Prostate gland (tissue), 2 donors: Measurements from ENCODE around the gene MOB1A. TPM values are rescaled to one million over a fixed set of nuclear protein-coding genes. Genes with fewer than 3 reads are reported as not detected.

ENCODE experiments used
- DNase-seq: peaks from one replicate; pipeline ENCODE4 v3.0.0-alpha.2; 2019; ENCODE audit warnings: low spot score
- H3K27ac ChIP-seq, 2 donors: fragments of 200-600 bp; sonication (generic); 2 replicates each; pipeline ENCODE4 v1.5.1; 2017 to 2019
- H3K27me3 ChIP-seq: fragments of 200-600 bp; sonication (generic); replicated peaks from 2 replicates; pipeline ENCODE4 v1.5.1; 2019; ENCODE audit not compliant: insufficient read depth
- H3K36me3 ChIP-seq, 2 donors: fragments of 200-600 bp; sonication (generic); 1 replicate in 1 of 2; 2 replicates in 1 of 2; pipeline versions ENCODE4 v1.5.1 to v1.8.1; 2017 to 2019
- H3K4me1 ChIP-seq: fragments of 200-600 bp; sonication (generic); replicated peaks from 2 replicates; pipeline ENCODE4 v1.5.1; 2019
- H3K4me3 ChIP-seq, 2 donors: fragments of 200-600 bp; sonication (generic); 2 replicates each; pipeline ENCODE4 v1.5.1; 2017 to 2019
- H3K9me3 ChIP-seq: fragments of 200-600 bp; sonication (generic); 2 replicates; pipeline ENCODE4 v1.5.1; 2017
- POLR2A ChIP-seq: fragments of 450-650 bp; IDR thresholded peaks from one replicate; pipeline ENCODE4 v1.6.1; 2016; ENCODE audit warnings: antibody characterized with exemption, mild to moderate bottlenecking
- POLR2AphosphoS5 ChIP-seq: sonication (generic); formaldehyde crosslinking; IDR thresholded peaks from one replicate; pipeline ENCODE4 v1.6.1; 2017; ENCODE audit warnings: antibody characterized with exemption
- WGBS: methylation state at CpG from one replicate; pipeline ENCODE4 v1.1.5; 2018; 5-methylcytosine and 5-hydroxymethylcytosine counted together
- intact Hi-C: fragments of 100-400 bp; cut with DNase I; formaldehyde crosslinking; loops from one replicate; pipeline ENCODE4 v1.14.2; 2022
- total RNA-seq, 2 donors: library from RNA; depleted of rRNA; stranded (reverse); fragments of >200 nt; gene quantifications; one replicate each; pipeline ENCODE4 v1.1.0, GENCODE V29; 2016
- TF ChIP-seq, protein P1 (sequence below), 4 experiments: fragments of 200-600 bp in 2 of 4; fragments of 450-650 bp in 2 of 4; sonication (generic) in 2 of 4; IDR thresholded peaks; 1 replicate in 3 of 4; 2 replicates in 1 of 4; pipeline ENCODE4 v1.5.1; 2016 to 2019; ENCODE audit warnings: antibody characterized with exemption in 4 of 4, mild to moderate bottlenecking in 2 of 4, moderate library complexity in 2 of 4

The MOB1A gene
- total RNA-seq, 2 donors from 2014 or later = 71.3 to 72.0 TPM

DNA sequence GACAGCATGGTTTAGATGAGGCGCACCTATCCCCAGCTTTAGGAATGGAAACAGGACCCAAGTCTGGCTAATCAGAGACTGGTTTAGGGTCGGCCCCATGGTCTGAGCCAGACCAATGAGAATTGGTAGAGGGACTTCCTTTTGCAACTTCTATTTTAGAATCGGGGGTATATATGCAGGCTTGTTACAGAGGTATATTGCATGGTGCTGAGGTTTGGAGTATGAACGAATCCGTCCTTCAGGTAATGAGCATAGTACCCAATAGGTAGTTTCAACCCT is 29.5 kb downstream of the MOB1A start:
- no peaks in the 10 kb centered on the region for H3K9me3 ChIP-seq
- no peak for DNase-seq
- H3K27me3 ChIP-seq = no peaks in the 10 kb centered on the region
- no peak overlapping the region for H3K27ac ChIP-seq
- no peak for TF ChIP-seq POLR2AphosphoS5
- no peak for TF ChIP-seq POLR2A
- TF ChIP-seq, protein P1, sequence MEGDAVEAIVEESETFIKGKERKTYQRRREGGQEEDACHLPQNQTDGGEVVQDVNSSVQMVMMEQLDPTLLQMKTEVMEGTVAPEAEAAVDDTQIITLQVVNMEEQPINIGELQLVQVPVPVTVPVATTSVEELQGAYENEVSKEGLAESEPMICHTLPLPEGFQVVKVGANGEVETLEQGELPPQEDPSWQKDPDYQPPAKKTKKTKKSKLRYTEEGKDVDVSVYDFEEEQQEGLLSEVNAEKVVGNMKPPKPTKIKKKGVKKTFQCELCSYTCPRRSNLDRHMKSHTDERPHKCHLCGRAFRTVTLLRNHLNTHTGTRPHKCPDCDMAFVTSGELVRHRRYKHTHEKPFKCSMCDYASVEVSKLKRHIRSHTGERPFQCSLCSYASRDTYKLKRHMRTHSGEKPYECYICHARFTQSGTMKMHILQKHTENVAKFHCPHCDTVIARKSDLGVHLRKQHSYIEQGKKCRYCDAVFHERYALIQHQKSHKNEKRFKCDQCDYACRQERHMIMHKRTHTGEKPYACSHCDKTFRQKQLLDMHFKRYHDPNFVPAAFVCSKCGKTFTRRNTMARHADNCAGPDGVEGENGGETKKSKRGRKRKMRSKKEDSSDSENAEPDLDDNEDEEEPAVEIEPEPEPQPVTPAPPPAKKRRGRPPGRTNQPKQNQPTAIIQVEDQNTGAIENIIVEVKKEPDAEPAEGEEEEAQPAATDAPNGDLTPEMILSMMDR (IDR thresholded peaks at IDR 0.05) = no peak
- intact Hi-C loops = loop anchor here (10.0 kb wide), 2 partner anchors 106 to 186 kb away; no protein-coding TSS in a partner anchor
- WGBS = 89% methylated on average over 5 of the region's 5 CpGs
- H3K36me3 ChIP-seq = no peaks in the 10 kb centered on the region
- H3K4me3 ChIP-seq = no peak overlapping the region
- no peaks in the 10 kb centered on the region for H3K4me1 ChIP-seq

DNA sequence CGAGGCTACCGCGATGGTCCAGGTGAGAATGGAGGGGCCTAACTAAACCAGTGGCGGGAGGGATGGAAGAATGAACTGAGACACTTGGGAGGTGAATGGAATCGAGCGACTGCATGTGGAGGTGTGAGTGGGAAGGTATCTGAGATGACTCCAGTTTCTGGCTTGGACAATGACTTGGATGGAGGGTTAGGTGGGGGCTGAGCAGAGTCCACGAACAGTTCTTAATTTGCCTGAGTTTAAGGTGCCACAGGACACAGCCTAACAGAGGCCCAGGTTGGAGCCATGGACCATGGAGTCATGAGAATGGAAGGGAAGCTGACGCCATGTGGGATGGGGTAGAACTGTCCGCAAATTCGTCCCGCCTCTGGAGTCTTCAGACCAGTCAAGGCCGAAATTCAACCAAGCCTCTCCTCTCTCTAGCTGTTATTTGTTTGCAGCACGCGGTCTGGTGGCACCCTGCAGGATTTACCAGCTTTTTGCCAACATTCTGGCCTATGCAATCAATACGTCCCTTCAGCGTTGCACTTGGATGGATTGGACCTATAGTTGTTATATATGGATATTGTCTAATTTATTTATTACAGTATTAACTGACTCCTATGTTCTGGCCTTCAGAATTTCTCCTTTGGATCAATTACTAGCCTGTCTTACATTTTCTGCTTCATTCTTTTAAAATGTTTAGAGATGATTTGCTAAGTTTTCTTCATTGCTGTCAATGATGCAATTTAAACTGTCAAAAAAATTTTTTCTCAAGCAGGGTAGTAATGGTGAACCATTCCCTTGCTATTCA is 30.0 kb downstream of the MOB1A start:
- Histone ChIP-seq H3K27ac (peak overlapping the region; percentile 55 to 78), H3K4me1 (no peaks in the 10 kb centered on the region), H3K4me3 (peak overlapping the region; percentile 64 to 70), H3K36me3 (no peaks in the 10 kb centered on the region), H3K9me3 (no peaks in the 10 kb centered on the region), H3K27me3 (no peaks in the 10 kb centered on the region)
- intact Hi-C loops = loop anchor here (10.0 kb wide), 2 partner anchors 106 to 186 kb away; no protein-coding TSS in a partner anchor
- no peak for DNase-seq
- TF ChIP-seq POLR2AphosphoS5 (no peak), POLR2A (no peak)
- TF ChIP-seq, protein P1 (IDR thresholded peaks at IDR 0.05) = no peak
- WGBS = 54% methylated on average over 16 of the region's 16 CpGs

DNA sequence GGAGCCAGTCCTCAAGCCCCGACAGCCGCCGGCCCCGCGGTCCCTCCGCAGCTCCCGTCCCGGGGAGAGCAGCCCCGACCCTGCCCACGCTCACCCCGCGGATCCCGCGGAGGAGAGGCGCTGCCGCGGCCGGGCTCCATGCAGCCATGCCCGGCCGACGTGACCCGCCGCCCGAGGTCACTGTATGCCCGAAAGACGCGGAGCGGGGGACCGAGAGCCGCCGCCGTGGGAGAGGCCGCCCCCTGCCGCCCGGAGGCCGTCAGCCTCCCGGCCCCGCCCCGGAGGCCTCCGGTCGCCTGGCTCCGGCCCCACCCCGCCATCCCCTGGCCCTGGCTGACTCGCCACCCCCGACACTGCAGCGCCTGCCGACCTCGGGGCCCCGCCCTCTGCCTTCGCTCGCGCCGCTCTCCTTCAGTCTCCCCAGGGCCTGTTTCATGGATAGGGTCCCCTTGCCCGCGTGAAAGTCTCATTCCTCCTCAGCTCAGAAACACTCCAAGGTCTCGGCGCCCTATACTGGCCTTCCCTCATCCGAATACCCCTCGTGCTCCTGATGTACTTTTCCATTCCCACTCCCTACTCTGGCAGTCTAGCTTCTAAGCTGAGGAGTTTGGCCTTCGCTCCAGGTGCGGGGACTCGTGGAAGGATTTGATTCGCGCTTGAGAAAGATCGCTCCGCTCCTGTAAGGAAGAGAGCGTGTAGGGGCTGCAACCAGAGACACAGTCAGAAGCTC is 30.8 kb downstream of the MOB1A start, which contains the start of gene BOLA3:
Gene BOLA3, minus strand, starts transcription at position 186 of the 730 bp plus-strand sequence. Its CDS starts 38 bp downstream, at position 148.
- Histone ChIP-seq H3K27ac (peak within 1 kb of the TSS; percentile 55 to 78), H3K9me3 (no peaks in the 10 kb centered on the region), H3K4me3 (peak within 1 kb of the TSS; percentile 64 to 70), H3K27me3 (no peaks in the 10 kb centered on the region), H3K36me3 (no peaks in the 10 kb centered on the region), H3K4me1 (no peaks in the 10 kb centered on the region)
- no peak for TF ChIP-seq POLR2AphosphoS5
- TF ChIP-seq, protein P1 (IDR thresholded peaks at IDR 0.05) = peak; percentile 45 to 81 (median 76)
- intact Hi-C loops = loop anchor here (10.0 kb wide), 2 partner anchors 107 to 187 kb away; no protein-coding TSS in a partner anchor
- peak; percentile 76 for DNase-seq
- 4% methylated on average over 44 of the region's 67 CpGs for WGBS

DNA sequence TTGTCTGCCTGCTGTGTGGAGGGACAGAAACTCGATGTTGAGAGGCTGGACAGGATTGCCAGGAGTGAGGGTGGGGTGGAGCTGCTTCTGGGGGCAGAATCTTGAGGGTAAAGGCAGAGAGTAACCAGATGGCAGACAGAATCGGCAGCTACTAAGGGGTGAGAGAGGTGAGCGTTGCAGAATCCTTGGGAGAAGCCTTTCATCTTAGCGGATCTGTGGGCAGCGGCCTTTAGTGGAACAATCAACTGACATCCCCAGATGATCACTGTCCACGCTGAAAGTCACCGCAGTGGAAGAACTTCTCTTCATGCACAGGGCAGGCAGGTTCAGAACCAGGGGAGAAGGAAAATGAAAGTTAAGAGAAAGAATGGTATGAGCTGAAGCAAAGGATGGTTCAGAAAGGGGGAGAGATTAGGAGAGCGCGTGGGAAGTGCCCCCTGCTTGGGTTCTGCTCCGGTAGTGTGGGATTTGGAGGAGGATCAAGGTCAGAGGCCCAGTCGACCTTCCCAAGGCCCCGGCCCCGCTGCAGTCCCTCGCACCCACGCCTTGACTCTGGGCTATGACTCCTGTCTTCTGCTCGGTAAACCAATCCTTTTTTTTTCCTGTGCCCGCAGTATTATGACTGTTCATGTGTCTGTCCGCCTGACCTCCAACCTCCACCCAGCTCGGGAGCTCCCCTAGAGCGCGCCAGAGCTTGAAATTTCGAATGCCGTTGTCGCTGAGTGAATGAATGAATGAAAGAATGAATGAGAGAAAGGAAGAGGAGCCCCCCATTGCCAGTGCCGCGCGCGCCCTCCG is 31.6 kb downstream of the MOB1A start:
- Histone ChIP-seq H3K27me3 (no peaks in the 10 kb centered on the region), H3K36me3 (no peaks in the 10 kb centered on the region), H3K9me3 (no peaks in the 10 kb centered on the region), H3K4me3 (peak overlapping the region; percentile 64 to 70), H3K4me1 (no peaks in the 10 kb centered on the region), H3K27ac (peak overlapping the region; percentile 55 to 78)
- TF ChIP-seq POLR2AphosphoS5 (no peak), POLR2A (no peak)
- TF ChIP-seq, protein P1 (IDR thresholded peaks at IDR 0.05) = no peak
- WGBS = 2% methylated on average over 29 of the region's 29 CpGs
- intact Hi-C loops = loop anchor here (10.0 kb wide), 2 partner anchors 108 to 188 kb away; no protein-coding TSS in a partner anchor
- DNase-seq = no peak
